ENCODE measurements around the gene SLC29A4.

DNA sequence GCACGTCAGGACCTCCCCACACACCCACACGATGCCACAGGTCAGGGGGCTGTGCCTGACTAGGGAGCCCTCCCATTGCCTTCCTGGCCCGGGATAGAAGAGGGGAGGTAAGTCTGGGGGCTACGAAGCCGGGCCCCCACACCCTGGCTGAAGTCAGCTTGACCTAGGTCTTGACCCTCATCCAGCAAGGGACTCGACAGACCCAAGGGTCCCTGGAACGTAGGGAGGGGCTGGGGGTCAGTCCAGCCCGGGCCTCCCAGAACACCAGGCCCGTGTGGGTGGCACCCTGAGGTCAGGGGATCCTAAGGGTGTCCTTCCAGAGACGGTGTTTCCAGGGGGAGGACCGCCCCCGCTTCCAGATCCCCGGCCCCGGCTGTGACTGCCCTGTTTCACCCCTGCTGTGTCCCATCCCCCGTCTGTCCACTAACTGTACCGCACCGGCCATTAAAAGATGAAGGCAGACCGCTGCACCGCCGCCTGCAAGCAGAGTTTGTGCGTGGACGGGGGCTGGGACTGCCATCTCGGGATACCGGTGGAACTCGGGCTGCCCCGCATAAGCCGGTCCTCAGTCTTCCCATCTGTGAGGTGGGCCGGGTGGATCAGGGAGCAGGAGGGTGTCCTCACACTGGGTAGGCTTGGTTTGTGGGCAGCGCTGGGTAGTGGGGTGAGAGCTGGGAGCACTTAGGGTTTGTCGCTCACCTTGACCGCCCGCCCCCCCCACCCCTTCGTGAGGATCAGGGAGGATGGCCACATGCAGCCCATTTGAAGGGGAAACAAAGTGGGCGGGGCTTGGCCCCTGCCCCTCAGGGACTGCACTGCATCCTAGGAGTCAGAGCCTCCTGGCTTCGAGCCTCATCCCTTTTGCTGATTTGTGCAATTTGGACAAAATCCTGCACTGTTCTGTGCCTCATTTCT lies 21.1 kb downstream of the SLC29A4 start:
- TF ChIP-seq, protein P1, sequence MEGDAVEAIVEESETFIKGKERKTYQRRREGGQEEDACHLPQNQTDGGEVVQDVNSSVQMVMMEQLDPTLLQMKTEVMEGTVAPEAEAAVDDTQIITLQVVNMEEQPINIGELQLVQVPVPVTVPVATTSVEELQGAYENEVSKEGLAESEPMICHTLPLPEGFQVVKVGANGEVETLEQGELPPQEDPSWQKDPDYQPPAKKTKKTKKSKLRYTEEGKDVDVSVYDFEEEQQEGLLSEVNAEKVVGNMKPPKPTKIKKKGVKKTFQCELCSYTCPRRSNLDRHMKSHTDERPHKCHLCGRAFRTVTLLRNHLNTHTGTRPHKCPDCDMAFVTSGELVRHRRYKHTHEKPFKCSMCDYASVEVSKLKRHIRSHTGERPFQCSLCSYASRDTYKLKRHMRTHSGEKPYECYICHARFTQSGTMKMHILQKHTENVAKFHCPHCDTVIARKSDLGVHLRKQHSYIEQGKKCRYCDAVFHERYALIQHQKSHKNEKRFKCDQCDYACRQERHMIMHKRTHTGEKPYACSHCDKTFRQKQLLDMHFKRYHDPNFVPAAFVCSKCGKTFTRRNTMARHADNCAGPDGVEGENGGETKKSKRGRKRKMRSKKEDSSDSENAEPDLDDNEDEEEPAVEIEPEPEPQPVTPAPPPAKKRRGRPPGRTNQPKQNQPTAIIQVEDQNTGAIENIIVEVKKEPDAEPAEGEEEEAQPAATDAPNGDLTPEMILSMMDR (IDR thresholded peaks at IDR 0.05; ENCODE audit: low read depth, low read length): no peak
- TF ChIP-seq EZH2phosphoT487 (IDR thresholded peaks at IDR 0.05; ENCODE audit: low read depth): no peak

Measured in OCI-LY3 (cell line).